ENCODE results near the gene SLC66A2.
"Not testable (repeated sequence)": the region's sequence is repeated elsewhere in the genome, so short reads cannot be mapped to it uniquely, and the experiment has no call there.

Gene SLC66A2

DNA sequence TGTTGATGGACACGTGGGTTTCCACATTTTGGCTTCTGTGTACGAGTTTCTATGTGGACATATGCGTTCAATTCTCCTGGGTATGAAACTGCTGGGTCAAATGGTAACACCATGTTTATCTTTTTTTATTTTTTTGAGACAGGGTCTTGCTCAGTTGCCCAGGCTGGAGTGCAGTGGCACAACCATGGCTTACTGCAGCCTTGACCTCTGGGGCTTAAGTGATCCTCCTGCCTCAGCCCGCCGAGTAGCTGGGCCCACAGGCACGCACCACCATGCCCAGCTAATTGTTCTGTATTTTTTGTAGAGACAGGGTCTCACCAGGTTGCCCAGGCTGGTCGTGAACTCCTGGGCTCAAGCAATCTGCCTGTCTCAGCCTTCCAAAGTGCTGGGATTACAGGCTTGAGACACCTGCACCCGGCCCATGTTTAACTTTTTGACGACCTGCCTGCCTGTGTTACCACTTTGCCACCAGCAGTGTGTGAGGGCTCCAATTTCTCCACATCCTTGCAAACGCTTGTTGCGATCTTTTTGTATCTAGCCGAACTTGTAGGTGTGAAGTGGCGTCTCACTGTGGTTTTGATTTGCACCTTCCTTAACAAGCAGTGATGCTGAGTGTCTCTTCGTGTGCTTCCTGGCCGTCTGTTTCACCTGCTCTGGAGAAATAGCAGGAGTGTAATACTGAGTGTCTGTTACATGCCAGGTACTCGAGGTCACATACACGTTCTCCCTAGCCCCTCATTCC is 19.9 kb upstream of the SLC66A2 start:
- DNase-seq = no peak

DNA sequence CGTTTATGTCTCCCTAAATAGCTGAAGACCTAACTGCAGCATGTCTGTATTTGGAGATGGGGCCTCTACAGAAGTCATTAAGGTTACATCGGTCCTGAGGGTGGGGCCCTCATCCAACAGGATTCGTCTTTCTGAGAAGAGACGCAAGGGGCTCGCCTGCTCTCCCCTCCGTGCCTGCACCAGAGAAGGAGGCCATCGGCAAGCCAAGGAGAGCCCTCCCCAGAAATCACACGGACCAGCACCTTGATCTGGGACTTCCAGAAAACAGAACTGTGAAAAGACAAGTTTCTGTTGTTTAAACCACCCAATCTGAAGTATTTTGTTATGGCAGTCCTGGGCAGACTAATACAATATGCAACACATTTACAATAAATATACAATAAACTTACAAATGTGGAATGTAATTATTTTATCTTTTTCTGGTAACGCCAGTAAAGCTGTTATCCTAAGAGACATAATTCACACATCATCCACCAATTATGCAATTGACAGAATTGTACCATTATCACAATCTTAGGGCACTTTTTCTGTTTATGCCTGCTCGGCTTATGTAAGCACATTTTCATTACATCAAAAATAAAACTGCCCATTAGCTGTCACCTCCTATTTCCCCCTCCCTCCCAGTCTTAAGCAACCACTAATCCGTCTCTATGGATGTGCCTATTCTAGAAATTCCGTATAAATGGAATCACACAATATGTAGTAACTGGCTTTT is 19.1 kb upstream of the SLC66A2 start:
- no peak for DNase-seq

DNA sequence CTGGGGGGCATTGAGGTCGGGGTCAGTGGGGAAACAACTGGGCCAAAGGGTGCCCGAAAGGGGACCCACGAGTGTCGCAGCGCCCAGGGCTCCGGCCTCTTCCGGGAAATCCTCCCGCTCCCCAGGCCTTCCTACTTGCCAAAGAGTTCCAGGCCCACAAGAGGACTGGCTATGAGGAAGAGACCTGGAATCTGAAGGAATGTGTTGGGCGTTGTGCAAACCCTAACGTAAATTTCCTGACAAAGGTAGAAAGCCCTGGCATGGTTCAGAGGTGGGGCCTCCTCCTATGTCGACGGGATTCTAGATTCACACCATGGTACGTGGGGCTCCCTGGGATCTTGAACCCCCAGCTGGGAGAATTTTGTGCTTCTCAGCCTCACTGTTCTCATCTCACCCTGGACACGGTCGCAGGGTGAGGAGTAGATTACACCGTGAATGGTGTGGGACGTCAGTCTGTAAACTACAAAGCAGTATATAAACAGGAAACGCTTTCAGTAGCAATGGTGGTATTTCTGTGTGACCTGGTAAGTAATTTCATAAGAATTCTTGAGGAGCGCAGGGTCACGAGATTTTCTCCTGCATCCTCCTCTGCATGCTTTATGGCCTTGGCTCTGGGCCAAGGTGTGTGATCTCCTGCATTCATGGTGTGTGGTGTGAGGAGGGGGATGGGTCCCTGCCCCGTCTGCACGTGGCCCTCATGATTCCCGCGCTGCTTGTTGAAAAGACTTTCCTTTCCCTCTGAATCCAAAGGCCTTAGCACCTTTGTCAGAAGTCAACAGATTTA is 13.9 kb upstream of the SLC66A2 start:
- peak in 6 of 51 donors; percentile 22 to 52 (median 30) for DNase-seq

DNA sequence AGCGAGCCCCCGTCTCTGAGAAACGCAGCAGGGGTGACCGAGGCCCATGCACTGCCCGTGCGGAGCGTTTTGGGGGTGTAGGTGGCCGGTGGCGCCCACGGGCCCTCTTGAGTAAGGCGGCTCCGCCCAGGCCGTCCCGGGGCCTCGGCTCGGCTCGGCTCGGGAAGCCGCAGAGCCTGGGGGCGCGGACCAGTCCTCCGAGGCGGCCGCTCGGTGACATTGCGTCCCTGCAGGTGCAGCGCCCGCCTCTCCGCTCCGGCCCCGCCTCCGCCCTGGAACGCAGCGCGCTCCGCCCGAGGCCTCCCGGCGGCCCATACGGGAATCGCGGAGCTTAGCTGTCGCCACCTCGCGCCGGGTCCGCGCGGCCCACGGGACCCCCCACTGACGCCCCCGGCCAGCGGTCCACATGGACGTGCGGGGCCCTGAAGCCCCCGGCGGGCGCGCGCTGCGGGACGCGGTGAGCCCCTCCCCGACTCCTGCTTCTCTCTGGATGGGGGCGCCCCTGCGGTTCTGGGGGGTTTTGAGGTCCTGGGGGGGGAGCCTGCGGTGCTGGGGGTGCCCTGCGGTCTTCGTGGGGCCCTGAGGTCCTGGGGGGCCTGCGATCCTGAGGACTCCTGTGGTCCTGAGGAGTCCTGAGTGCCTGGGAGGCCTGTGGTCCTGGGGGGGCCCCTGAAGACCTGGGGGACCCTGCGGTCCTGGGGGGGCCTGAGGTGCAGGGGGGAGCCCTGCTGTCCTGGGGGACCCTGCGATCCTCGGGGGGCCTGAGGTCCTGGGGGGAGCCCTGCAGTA is 13.1 kb upstream of the SLC66A2 start, which contains the start of gene HSBP1L1:
TSS of gene HSBP1L1 (plus strand) at position 314 of the 789 bp plus-strand sequence. CDS start at position 407, 93 bp downstream.
- DNase-seq = peak in 11 of 51 donors; percentile 24 to 58 (median 45)

DNA sequence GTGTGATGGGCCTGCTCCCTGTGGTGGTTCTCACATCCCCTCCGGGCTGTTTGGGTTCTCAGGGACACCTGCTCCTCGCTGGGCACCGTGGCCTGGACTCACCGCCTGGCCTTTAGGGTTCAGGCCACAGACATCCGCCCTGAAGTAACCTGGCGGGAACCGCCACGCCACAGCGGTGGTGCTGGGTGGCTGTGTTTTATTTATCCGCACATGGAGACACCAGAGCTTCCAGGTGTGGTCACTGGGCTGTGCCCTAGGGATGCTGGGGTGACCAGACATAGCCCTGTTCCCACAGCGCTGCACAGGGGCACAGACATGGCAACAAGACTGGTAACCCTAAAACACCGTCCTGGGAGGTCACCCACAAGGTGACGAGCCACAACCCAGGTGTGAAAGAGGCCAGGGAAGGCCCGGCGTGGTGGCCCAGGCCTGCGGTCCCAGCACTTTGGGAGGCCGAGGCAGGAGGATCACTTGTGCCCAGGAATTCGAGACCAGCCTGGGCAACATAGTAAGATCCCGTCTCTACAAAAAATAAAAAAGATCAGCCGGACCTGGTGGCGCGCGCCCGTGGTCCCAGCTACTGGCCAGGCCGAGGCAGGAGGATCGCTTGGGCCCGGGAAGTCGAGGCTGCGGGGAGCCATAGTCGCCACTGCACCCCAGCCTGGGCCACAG is 12.3 kb upstream of the SLC66A2 start:
- no peak for DNase-seq

DNA sequence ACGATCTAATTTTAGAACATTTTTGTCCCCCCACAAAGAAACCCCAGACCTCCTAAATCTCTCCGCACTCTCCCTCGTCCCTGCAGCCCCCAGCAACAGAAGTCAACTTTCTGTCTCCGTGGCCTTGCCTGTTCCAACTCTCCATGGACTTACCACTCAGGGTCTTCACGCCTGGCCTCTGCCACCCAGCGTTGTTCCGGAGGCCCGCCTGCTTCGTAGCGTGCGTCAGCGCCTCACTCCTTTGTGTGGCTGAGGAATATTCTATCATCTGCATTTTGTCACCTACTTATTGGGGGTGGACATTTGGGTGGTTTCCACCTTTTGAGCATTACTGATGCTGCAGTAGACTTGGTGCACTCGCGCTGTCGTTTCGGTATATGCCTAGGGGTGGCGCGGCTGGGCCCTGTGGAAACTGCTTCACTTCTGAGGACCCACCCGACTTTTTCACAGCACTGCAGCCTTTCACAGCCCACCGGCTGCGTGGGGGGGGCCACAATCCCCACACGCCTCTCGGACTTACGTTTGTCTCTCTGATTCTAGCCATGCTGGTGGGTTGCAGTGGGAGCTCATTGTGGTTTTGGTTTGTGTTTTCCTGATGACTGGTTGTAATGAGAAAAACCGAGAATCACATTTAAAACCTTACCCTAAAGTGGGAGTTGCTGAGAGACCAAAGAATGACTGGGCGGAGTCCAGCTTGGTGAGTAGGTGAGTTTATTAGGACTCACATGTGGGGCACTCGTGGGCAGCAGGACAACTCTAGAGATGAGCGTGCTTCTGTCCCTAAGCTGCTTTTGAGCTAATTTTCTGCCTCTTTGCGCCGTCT is 11.6 kb upstream of the SLC66A2 start:
- peak in 1 of 51 donors; percentile 57 for DNase-seq

DNA sequence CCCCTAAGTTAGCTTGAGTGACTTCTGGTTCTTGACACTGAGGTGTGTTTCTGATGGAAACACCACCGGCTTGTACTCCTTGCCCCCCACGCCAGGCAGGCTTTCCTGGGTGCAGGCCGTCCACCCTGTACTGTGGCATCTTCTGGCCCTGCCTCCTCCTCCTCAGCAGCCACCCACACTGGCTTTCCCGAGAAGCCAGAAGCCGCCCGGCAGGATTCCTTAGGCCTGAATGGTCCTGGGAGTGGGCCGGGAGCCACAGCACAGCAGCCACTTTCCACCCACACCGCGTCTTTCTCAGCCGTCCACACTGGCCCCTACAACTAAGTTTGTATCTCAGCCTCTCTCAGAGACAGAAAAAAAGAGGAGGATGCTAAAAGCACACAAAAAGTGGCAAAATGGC is 10.9 kb upstream of the SLC66A2 start:
- DNase-seq = no peak

DNA sequence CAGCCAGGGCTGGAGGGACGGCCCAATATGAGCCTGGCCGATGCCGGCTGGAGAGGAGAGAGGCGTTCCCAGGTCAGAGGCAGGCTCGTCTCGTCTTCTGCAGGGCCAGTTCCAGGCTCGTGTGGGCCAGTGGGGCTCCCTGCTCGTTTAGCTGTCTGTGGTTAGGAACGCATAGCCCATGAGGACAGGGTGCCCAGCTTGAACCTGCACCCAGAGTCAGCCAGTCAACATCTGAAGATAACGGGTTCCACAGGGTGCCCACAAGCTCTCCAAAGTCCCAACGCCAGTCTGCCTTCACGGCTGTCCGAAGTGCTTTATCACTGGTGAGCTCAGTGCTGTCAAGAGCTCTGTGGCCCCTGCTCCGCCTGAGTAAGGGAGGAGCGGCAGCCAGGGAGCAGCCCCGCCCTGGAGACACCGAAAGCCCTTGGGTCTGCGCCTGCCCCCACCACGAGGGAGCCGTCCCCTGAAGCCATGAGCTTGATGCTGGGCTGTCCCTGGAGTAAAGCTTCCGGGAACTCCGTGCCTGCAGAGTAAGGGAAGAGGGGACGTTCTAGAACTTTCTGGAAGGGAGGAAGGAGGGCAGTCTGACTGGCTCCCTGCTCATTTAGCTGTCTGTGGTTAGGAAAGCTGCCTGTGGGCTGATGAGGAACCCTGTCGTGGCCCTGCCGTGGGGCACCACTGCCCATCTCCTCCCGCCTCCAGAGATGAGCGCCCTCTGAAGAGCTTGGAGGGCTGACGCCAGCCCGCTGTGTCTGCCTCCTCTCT is 10.3 kb upstream of the SLC66A2 start:
- DNase-seq = no peak

DNA sequence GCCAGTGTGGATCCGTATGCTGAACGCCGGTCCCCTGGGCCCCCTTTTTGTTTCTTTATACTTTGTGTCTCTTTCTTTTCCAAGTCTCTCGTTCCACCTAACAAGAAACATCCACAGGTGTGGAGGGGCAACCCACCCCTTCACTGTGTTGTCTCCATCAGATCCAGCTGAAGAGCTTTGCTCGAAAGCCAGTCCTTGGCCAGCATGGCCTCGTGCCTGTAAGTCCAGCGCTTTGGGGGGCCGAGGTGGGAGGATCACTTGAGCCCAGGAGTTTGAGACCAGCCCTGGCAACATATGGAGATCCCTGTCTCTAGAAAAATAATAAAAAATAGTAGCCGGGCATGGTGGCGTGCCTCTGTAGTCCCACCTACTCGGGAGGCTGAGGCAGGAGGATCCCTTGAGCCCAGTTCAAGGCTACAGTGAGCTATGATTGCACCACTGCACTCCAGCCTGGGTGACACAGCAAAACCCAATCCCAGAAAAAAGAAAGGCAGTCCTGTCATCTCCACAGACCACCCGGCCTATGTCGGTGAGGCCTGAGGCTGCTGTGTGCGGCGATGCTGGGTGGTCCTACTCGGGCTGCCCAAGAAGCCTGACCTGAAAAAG is 9.6 kb upstream of the SLC66A2 start:
- DNase-seq = no peak

DNA sequence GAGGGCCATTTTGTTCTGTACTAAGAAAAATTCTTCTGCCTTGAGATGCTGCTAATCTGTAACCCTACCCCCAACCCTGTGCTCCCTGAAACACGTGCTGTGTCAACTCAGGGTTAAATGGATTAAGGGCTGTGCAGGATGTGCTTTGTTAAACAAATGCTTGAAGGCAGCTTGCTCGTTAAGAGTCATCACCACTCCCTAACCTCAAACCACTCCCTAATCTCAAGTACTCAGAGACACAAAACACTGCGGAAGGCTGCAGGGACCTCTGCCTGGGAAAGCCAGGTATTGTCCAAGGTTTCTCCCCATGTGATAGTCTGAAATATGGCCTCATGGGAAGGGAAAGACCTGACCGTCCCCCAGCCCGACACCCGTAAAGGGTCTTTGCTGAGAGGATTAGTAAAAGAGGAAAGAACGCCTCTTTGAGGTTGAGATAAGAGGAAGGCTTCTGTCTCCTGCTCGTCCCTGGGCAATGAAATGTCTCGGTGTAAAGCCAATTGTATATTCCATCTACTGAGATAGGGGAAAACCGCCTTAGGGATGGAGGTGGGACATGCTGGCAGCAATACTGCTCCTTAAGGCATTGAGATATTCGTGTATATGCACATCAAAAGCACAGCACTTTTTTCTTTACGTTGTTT is 8.8 kb upstream of the SLC66A2 start:
- DNase-seq = not testable (repeated sequence)

DNA sequence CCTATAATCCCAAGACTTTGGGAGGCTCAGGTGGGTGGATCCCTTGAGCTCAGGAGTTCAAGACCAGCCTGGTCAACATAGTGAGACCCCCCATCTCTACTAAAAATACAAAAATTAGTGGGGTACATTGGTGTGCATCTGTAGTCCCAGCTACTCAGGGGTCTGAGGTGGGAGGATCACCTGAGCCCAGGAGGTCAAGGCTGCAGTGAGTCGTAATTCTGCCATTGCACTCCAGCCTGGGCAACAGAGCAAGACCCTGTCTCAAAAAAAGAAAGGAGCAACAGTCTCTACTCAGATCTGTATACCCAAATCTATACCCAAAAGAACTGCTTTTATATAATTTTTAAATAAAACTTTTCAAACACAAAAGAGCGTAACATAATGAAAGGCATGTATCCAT is 7.5 kb upstream of the SLC66A2 start:
- no peak for DNase-seq

DNA sequence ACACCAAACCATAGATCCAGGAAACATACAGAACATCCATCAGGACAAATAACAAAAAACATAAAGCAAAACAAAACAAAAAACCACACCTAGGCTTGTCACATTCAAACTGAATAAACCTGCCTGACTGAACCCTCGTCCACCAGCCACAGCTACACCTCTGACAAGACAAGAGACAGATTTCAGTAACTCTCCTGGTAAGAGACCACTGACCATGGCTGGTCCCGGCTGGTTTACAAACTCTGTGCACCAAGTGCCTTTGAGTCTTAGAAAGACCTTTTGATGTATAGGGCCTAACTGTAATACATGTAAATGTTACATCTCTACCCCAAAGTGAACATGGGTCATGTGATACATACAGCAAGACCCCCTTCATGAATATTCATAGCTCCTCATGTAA is 4.8 kb upstream of the SLC66A2 start:
- no peak for DNase-seq

DNA sequence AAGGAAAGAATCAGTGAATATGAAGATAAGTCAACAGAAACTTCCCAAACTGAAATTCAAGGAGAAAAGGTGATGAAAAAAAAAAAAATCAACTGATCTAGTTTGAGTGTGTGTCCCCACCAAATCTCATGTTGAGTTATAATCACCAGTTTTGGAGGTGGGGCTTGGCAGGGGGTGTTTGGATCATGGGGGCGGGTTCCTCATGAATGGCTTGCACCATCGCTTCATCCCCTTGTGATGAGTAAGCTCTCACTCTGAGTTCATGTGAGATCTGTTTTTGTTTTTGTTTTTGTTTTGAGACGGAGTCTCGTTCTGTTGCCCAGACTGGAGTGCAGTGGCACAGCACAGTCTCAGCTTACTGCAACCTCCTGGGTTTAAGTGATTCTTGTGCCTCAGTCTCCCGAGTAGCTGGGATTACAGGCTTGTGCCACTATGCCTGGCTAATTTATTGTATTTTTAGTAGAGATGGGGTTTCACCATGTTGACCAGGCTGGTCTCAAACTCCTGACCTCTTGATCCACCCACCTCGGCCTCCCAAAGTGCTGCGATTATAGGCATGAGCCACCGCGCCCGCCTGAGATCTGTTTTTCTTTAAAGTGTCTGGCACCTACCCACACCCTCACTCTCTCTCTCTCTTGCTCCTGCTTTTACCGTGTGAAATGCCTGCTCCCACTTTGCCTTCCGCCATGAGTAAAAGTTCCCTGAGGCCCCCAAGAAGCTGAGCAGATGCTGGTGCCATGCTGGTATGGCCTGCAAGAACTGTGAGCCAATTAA is 4.0 kb upstream of the SLC66A2 start:
- no peak for DNase-seq

DNA sequence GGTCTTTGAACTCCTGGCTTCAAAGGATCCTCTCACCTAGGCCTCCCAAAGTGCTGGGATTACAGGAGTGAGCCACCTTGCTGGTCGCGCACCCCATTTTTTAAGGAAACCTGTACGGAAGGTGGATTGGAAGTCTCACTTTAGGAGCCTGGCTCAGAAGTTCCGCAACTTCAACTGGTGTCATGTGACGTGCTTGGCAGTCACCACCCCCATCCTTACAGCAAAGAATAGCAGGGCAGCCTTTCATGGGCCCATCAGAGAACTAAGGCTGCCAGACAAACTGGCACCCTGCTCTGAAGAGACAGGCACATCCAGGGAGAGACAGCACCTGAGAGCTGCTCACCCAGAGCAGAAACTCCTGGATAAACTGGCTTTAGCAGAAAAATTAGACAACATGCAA is 3.3 kb upstream of the SLC66A2 start:
- DNase-seq = peak in 1 of 51 donors; percentile 41

DNA sequence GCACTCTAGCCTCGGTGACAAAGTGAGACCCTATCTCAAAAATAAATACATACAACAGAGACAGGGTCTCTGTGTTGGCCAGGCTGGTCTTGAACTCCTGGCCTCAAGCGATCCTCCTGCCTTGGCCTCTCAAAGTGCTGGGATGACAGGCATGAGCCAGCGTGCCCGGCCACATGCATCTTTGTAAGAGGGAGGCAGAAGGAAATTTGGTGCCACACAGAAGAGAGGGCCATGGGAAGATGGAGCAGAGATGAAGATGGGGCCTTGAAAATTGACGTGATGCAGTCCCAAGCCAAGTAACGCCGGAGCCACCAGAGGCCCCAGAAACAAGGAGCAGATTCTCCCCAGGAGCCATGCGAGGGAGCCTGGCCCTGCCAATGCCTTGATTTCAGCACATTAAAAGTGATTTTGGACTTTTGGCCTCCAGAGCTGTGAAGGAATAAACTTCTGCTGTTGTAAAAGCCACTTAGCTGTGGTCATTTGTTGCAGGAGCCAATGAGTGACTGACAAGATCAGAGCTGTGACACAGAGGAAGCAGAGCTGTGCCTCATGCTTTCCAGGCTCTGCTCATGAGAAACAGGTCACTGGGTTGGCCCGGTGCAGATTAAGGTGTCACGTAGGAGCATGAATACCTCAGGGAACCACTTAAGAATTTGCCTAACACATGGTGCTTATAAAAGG is 2.7 kb upstream of the SLC66A2 start:
- DNase-seq = no peak

DNA sequence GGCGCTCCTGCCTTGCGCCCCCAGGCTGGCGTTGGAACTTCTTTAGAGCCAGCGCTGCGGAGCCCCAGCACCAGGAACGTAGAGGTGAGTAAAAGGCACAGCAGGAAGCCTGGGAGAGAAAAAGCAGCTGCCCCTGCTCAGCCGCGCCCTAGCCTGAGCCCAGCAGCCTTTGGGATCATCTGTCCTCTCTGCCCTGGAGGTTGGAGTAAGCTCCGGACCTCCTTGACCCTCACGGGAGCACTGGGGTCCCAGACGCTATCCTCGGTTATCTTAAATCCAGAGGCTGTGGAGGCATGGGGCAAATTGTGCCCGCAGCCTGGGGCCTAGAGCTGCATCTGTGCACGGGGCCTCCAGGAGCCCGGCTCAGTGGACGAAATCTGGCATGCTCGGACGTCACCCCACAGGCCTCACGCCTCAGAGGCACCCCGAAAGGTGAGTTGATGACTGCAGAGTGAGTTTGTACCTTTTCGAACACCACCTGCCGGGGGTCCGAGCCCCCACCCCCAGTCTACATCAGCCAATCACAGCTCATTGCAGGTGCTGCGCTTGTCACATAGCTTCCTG is 1.6 kb upstream of the SLC66A2 start:
- no peak for DNase-seq

Data from hypothalamus (tissue), 51 donors.